GM12801 (cell line): ENCODE data around the gene COL6A2.

Experiments used
- TF ChIP-seq, protein P1 (sequence below): IDR thresholded peaks from one replicate; pipeline ENCODE4 v1.5.1; 2011; ENCODE audit warnings: control low read depth; ENCODE audit not compliant: insufficient read length; ENCODE audit errors: extremely low read depth

Gene COL6A2

GRCh38 chr21:46149205-46149901 lies 51.4 kb downstream of the COL6A2 start:
- TF ChIP-seq, protein P1, sequence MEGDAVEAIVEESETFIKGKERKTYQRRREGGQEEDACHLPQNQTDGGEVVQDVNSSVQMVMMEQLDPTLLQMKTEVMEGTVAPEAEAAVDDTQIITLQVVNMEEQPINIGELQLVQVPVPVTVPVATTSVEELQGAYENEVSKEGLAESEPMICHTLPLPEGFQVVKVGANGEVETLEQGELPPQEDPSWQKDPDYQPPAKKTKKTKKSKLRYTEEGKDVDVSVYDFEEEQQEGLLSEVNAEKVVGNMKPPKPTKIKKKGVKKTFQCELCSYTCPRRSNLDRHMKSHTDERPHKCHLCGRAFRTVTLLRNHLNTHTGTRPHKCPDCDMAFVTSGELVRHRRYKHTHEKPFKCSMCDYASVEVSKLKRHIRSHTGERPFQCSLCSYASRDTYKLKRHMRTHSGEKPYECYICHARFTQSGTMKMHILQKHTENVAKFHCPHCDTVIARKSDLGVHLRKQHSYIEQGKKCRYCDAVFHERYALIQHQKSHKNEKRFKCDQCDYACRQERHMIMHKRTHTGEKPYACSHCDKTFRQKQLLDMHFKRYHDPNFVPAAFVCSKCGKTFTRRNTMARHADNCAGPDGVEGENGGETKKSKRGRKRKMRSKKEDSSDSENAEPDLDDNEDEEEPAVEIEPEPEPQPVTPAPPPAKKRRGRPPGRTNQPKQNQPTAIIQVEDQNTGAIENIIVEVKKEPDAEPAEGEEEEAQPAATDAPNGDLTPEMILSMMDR, result no peak

- TF ChIP-seq, protein P1, result no peak
Measured at GRCh38 chr21:46150073-46150472, 52.2 kb downstream of the COL6A2 start.

- TF ChIP-seq, protein P1, result no peak
Measured at GRCh38 chr21:46150491-46151121, 52.7 kb downstream of the COL6A2 start.

- TF ChIP-seq, protein P1, result no peak
Measured at GRCh38 chr21:46151261-46151988, 53.5 kb downstream of the COL6A2 start.

DNA sequence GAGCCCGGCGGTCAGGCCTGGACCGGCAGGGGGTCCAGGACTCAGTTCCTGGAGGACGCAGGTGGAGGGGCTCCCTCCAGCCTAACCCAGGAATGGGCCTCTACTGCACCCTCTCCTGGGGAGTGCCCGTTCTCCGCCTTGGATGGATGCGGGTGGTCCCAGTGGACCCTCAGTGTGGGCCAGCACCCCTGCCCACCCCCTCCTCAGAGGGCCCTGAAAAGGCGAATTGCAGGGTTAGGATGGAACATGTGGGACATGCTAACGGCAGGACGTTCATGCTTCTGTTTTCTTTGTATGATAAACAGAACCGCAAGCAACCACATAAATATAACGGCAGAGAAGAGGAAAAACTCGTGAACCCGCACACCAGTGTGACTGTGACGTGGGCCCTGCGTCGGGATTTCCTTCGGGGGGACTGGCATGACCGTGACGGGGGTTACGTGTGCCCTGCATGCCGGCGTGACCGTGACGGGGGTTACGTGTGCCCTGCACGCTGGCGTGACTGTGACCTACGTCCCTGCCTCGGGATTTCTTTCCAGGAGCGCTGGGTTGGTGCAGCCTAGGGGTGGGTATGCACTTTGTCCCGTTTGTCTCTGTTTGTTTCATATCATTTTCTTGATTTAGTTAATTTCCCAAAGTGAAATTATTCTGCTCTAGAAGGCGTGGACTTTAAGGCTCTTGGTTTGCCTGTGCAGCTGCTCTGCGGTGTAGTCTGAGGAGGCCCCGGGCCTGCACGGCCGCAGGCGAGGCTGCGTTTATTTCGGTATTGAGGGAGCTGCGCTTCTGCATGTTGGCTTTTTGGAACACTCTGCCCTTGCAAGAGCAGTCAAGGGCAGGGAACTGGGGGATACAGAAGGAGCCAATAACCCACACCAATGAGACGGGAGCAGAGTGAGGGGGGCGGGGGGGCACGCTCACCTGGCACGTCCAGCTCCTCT lies 54.3 kb downstream of the COL6A2 start:
- TF ChIP-seq, protein P1, result no peak

DNA sequence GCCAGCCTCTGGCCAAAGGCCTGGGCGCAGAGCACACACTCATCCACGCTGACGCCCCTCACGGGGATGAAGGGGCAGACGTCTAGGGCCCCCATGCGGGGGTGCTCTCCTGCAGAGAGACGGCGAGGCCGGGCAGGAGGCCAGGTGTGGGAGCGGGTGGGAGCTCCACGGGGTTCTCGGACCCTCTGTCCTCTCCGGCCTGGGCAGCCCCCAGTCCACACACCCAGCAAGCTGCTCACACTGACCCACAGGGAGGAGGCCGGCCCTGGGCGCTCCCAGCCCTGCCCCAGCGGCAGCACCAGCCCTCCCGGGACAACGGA lies 55.0 kb downstream of the COL6A2 start:
- TF ChIP-seq, protein P1, result no peak
